Duodenal mucosa (tissue), 2 donors: Measurements from ENCODE around the gene SEMA4C.
"Not testable (repeated sequence)": the region's sequence is repeated elsewhere in the genome, so short reads cannot be mapped to it uniquely, and the experiment has no call there.

ENCODE experiments used
- H3K27ac ChIP-seq: one replicate; pipeline ENCODE4 v1.7.0; 2013; ENCODE audit warnings: low read depth, low read length
- H3K27me3 ChIP-seq, 2 donors: one replicate each; pipeline ENCODE4 v1.7.0; 2013; ENCODE audit warnings: low read length in 2 of 2, control low read depth in 1 of 2; ENCODE audit not compliant: insufficient read depth in 2 of 2, control insufficient read depth in 1 of 2
- H3K36me3 ChIP-seq, 2 donors: one replicate each; pipeline ENCODE4 v1.7.0; 2013; ENCODE audit warnings: low read length in 2 of 2, control low read depth in 1 of 2; ENCODE audit not compliant: insufficient read depth in 2 of 2, control insufficient read depth in 1 of 2
- H3K4me1 ChIP-seq, 2 donors: one replicate each; pipeline ENCODE4 v1.7.0; 2013; ENCODE audit warnings: low read length in 2 of 2, control low read depth in 1 of 2; ENCODE audit not compliant: insufficient read depth in 2 of 2, control insufficient read depth in 1 of 2
- H3K4me3 ChIP-seq, 2 donors: one replicate each; pipeline ENCODE4 v1.7.0; 2013; ENCODE audit warnings: low read length in 2 of 2, low read depth in 1 of 2
- H3K9ac ChIP-seq, 2 donors: one replicate each; pipeline ENCODE4 v1.7.0; 2013; ENCODE audit warnings: low read length in 2 of 2, low read depth in 1 of 2
- H3K9me3 ChIP-seq, 2 donors: one replicate each; pipeline ENCODE4 v1.7.0; 2013; ENCODE audit warnings: low read length in 2 of 2, control low read depth in 1 of 2; ENCODE audit not compliant: control insufficient read depth in 1 of 2

Gene SEMA4C

DNA sequence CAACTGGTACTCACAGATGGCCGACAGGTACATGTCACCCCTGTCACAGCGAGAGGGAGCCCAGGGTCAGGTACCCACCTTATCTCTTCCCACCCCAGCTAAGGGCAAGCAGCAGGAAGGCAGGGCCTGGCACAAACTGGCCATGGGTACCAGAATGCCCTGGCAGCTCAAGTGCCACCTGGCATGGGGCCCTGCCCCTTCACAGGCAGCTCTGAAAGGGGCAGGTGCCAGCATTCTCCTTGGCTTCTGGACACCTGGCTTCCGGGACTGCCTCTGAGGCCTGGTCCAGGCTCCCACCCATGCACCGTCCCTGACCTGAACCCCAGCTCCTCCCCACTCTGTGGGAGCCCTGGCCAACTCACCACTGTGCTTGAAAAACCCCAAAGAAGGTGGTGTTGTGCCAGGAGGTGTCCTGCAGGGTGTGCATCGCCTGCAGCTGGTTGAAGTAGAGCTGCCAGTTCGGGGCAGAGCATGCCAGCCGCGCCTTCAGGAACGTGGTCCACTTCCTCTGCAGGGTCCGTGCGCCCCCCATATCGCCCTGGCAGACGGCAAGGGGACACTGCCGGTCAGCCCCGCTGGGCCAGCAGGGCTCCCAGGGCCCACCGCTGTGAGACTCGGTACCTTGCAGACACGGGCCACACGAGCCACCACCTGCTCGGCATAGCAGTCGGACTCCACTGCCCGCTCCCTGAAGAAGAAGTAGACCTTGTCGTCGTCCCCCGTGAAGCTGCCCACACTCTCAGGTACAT is 5.4 kb downstream of the SEMA4C start:
- Histone ChIP-seq H3K27me3 (no peaks in the 10 kb centered on the region), H3K4me3 (no peak overlapping the region), H3K36me3 (peaks cover 16 to 47% of the 10 kb centered on the region in 2 donors), H3K4me1 (peaks cover 24 to 28% of the 10 kb centered on the region in 2 donors), H3K9ac (no peak overlapping the region), H3K9me3 (no peaks in the 10 kb centered on the region), H3K27ac (no peak overlapping the region)

DNA sequence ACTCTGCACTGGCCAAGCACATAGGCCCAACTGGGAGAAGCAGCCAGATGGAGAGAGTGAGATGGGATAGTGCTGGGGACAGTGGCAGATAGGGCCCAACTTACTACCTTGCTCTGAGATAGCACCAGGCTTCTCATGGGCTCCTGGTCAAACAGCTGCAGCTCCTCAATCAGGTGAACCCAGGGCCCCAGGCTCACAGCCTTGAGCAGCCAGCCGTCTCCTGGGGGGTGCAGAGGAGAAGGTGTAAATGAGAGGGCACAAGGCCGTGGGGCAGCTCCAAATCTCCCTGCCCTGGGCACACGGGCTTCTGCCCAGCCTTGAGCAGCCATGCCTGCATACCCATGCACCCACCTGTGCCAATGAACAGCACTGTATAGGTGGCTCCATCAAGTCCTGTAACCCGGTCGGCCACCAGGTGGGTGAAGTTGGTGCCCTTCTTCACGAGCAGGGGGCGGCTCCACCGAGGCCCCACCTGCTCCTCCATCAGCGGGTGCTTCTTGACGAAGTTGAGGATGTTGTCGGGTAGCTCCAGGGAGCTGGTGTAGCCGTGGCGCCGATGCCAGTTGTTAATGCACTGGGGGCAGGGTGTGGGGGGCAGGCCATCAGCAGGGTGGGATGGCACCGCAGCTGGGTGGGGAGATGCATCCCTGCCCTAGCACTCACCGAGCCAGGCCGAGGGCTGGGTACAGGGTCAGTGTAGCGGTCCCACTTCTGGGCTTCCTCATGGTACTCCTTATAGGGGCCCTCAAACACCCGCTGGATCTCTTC is 6.1 kb downstream of the SEMA4C start:
- Histone ChIP-seq H3K4me1 (peaks cover 31 to 35% of the 10 kb centered on the region in 2 donors), H3K9me3 (no peaks in the 10 kb centered on the region), H3K27ac (no peak overlapping the region), H3K27me3 (no peaks in the 10 kb centered on the region), H3K36me3 (peaks cover 16 to 47% of the 10 kb centered on the region in 2 donors), H3K9ac (no peak overlapping the region), H3K4me3 (no peak overlapping the region)

DNA sequence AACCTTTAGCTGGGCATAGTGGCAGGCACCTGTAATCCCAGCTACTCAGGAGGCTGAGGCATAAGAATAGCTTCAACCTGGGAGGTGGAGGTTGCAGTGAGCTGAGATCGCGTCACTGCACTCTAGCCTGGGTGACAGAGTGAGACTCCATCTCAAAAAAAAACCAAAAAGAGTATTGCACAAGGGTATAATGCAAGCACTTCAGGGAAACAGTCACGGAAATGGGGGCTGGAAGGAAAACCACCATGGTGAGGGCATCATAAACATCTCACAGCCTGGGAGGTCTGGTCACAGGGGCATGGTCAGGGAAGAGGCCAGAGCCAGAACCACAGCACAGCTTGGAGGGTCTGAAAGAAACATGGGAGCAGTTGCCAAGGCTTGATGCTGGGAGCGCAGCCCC is 6.8 kb downstream of the SEMA4C start:
- H3K27ac ChIP-seq, H3K4me3 ChIP-seq, H3K9ac ChIP-seq, H3K9me3 ChIP-seq, H3K27me3 ChIP-seq: not testable (repeated sequence)
- peaks cover 16 to 47% of the 10 kb centered on the region in 2 donors for H3K36me3 ChIP-seq
- H3K4me1 ChIP-seq: peaks cover 31 to 34% of the 10 kb centered on the region in 2 donors

- H3K9ac ChIP-seq: no peak overlapping the region
- H3K27ac ChIP-seq: no peak overlapping the region
- H3K9me3 ChIP-seq: no peaks in the 10 kb centered on the region
- H3K27me3 ChIP-seq: no peaks in the 10 kb centered on the region
- H3K4me1 ChIP-seq: peaks cover 26 to 29% of the 10 kb centered on the region in 2 donors
- H3K4me3 ChIP-seq: no peak overlapping the region
- peaks cover 13 to 44% of the 10 kb centered on the region in 2 donors for H3K36me3 ChIP-seq
These were observed 8.8 kb downstream of the SEMA4C start for GRCh38 chr2:96861074-96861473.

- no peak overlapping the region for H3K27ac ChIP-seq
These were observed 9.5 kb downstream of the SEMA4C start for GRCh38 chr2:96860065-96861029.

DNA sequence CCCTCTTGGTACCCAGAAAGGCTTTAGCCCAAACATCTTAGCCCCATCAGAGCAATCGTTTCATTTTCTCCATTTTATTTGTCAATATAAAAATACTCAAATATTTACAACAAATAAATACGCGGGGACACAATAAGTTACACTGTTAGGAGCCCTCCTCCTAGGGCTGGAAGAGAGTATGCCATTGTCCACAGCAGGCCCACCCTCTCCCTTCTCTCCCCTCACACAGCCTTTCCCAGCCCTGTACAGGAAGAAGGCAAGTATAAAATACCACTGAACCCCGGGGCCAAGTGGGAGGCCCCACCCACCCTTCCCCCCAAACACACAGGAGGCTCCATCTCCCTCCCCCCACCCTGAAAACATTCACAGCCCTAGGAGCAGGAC is 10.2 kb downstream of the SEMA4C start:
- Histone ChIP-seq H3K4me1 (peaks cover 26 to 27% of the 10 kb centered on the region in 2 donors), H3K27ac (no peak overlapping the region), H3K36me3 (peaks cover 13 to 30% of the 10 kb centered on the region in 2 donors), H3K9ac (no peak overlapping the region), H3K4me3 (no peak overlapping the region), H3K27me3 (no peaks in the 10 kb centered on the region), H3K9me3 (no peaks in the 10 kb centered on the region)

More at GRCh38 chr2:96860065-96861029, 9.5 kb downstream of the SEMA4C start:
- Histone ChIP-seq H3K4me1 (peaks cover 26 to 27% of the 10 kb centered on the region in 2 donors), H3K9ac (no peak overlapping the region), H3K4me3 (no peak overlapping the region), H3K36me3 (peaks cover 13 to 37% of the 10 kb centered on the region in 2 donors), H3K9me3 (no peaks in the 10 kb centered on the region), H3K27me3 (no peaks in the 10 kb centered on the region)

- Histone ChIP-seq H3K27me3 (no peaks in the 10 kb centered on the region), H3K36me3 (peaks cover 9 to 29% of the 10 kb centered on the region in 2 donors), H3K9me3 (no peaks in the 10 kb centered on the region), H3K4me3 (peak overlapping the region in 1 of 2 donors; percentile 16), H3K9ac (peak overlapping the region in 1 of 2 donors; percentile 43), H3K27ac (peak overlapping the region; percentile 20), H3K4me1 (peaks cover 26 to 27% of the 10 kb centered on the region in 2 donors)
These were observed 10.7 kb downstream of the SEMA4C start for GRCh38 chr2:96859099-96859649.

- H3K9me3 ChIP-seq: no peaks in the 10 kb centered on the region
- peak within 1 kb of the TSS; percentile 62 for H3K27ac ChIP-seq
- peak within 1 kb of the TSS; percentile 75 to 92 for H3K4me3 ChIP-seq
- H3K9ac ChIP-seq: peak within 1 kb of the TSS; percentile 77 to 84
- H3K36me3 ChIP-seq: peaks cover 7 to 29% of the 10 kb centered on the region in 2 donors
- peaks cover 26 to 27% of the 10 kb centered on the region in 2 donors for H3K4me1 ChIP-seq
- no peaks in the 10 kb centered on the region for H3K27me3 ChIP-seq
These were observed 12.1 kb downstream of the SEMA4C start, which contains the start of gene ANKRD39 for GRCh38 chr2:96857667-96858372. ANKRD39 (minus strand) TSS chr2:96858016; CDS start chr2:96857987, 29 bp downstream.
